GM19351 (cell line): ENCODE measurements around the gene FCHSD1.

Source experiments
- ATAC-seq: cut with Tn5 transposase; IDR thresholded peaks from one replicate; pipeline ENCODE4 v1.9.1; 2021; ENCODE audit warnings: mild to moderate bottlenecking, moderate library complexity; ENCODE audit not compliant: unreplicated experiment

Gene FCHSD1

GRCh38 chr5:141646026-141646425, 5.2 kb downstream of the FCHSD1 start:
- no peak for ATAC-seq

- peak; percentile 39 for ATAC-seq
Measured at GRCh38 chr5:141641634-141642267, 9.5 kb downstream of the FCHSD1 start.

GRCh38 chr5:141640698-141641097, 10.5 kb downstream of the FCHSD1 start:
- no peak for ATAC-seq

GRCh38 chr5:141640051-141640415, 11.2 kb downstream of the FCHSD1 start:
- no peak for ATAC-seq

- ATAC-seq, result no peak
Measured at GRCh38 chr5:141639357-141640050, 11.7 kb downstream of the FCHSD1 start.

- no peak for ATAC-seq
Measured at GRCh38 chr5:141638771-141639170, 12.4 kb downstream of the FCHSD1 start.

- peak; percentile 34 for ATAC-seq
Measured at GRCh38 chr5:141637767-141638419, 13.3 kb downstream of the FCHSD1 start.

- peak; percentile 21 for ATAC-seq
Measured at GRCh38 chr5:141637123-141637766, 14.0 kb downstream of the FCHSD1 start.

GRCh38 chr5:141636413-141637122, 14.7 kb downstream of the FCHSD1 start, which contains the start of the genes HDAC3 and RELL2:
HDAC3 (minus strand) TSS chr5:141636849; CDS start chr5:141636790, 59 bp downstream.
RELL2 (plus strand) TSS chr5:141636997; CDS start chr5:141638226, 1,229 bp downstream.
- ATAC-seq, result peak; percentile 59

GRCh38 chr5:141636106-141636412, 15.2 kb downstream of the FCHSD1 start:
- ATAC-seq, result no peak

GRCh38 chr5:141635646-141636045, 15.6 kb downstream of the FCHSD1 start:
- ATAC-seq, result no peak

GRCh38 chr5:141634720-141635119, 16.5 kb downstream of the FCHSD1 start:
- no peak for ATAC-seq

- peak; percentile 67 for ATAC-seq
Measured at GRCh38 chr5:141633871-141634561, 17.2 kb downstream of the FCHSD1 start.

- no peak for ATAC-seq
Measured at GRCh38 chr5:141632650-141633049, 18.6 kb downstream of the FCHSD1 start.

GRCh38 chr5:141630570-141631140, 20.6 kb downstream of the FCHSD1 start:
- ATAC-seq, result no peak

GRCh38 chr5:141628175-141628788, 22.9 kb downstream of the FCHSD1 start:
- no peak for ATAC-seq

- no peak for ATAC-seq
Measured at GRCh38 chr5:141623611-141624010, 27.6 kb downstream of the FCHSD1 start.

GRCh38 chr5:141623186-141623585, 28.0 kb downstream of the FCHSD1 start:
- peak; percentile 68 for ATAC-seq

- peak; percentile 79 for ATAC-seq
Measured at GRCh38 chr5:141618804-141619554, 32.2 kb downstream of the FCHSD1 start, which contains the start of gene DIAPH1. DIAPH1 (minus strand) TSS chr5:141619000; CDS start chr5:141618914, 86 bp downstream.
